Liver (tissue), 9 donors: ENCODE data around the gene RNF168. TPM values are rescaled to one million over a fixed set of nuclear protein-coding genes. Genes with fewer than 3 reads are reported as not detected.

Source experiments
- DNase-seq: peaks from one replicate; pipeline ENCODE4 v3.0.0-alpha.2; 2017; ENCODE audit warnings: low spot score
- H3K27ac ChIP-seq, 2 donors: one replicate each; pipeline ENCODE4 v1.7.0; 2013; ENCODE audit warnings: inconsistent platforms in 2 of 2, low read length in 2 of 2, control low read depth in 1 of 2, low read depth in 1 of 2, mild to moderate bottlenecking in 1 of 2
- H3K27me3 ChIP-seq, 4 donors: one replicate each; pipeline versions ENCODE4 v1.6.1 to v1.7.0; 2013; ENCODE audit warnings: low read length in 3 of 4, inconsistent platforms in 1 of 4, mild to moderate bottlenecking in 1 of 4, moderate library complexity in 1 of 4; ENCODE audit not compliant: control insufficient read depth in 4 of 4, insufficient read depth in 4 of 4
- H3K36me3 ChIP-seq, 4 donors: one replicate each; pipeline versions ENCODE4 v1.6.1 to v1.7.0; 2013; ENCODE audit warnings: low read length in 3 of 4, mild to moderate bottlenecking in 3 of 4, low read depth in 1 of 4, moderate library complexity in 1 of 4; ENCODE audit not compliant: control insufficient read depth in 4 of 4, insufficient read depth in 3 of 4
- H3K4me1 ChIP-seq, 4 donors: one replicate each; pipeline versions ENCODE4 v1.6.1 to v1.7.0; 2013; ENCODE audit warnings: low read length in 3 of 4, mild to moderate bottlenecking in 3 of 4, moderate library complexity in 1 of 4; ENCODE audit not compliant: control insufficient read depth in 4 of 4, insufficient read depth in 4 of 4
- H3K4me3 ChIP-seq, 3 donors: one replicate each; pipeline versions ENCODE4 v1.6.1 to v1.7.0; 2013; ENCODE audit warnings: low read length in 3 of 3, control low read depth in 1 of 3, low read depth in 1 of 3, mild to moderate bottlenecking in 1 of 3
- H3K9ac ChIP-seq, 2 donors: one replicate each; pipeline ENCODE4 v1.7.0; 2013; ENCODE audit warnings: low read length in 2 of 2, mild to moderate bottlenecking in 2 of 2, moderate library complexity in 2 of 2, control low read depth in 1 of 2, low read depth in 1 of 2
- H3K9me3 ChIP-seq, 4 donors: one replicate each; pipeline versions ENCODE4 v1.6.1 to v1.7.0; 2013; ENCODE audit warnings: low read length in 3 of 4; ENCODE audit not compliant: control insufficient read depth in 4 of 4
- EGR1 ChIP-seq, 2 donors: IDR thresholded peaks; 2 replicates each; pipeline ENCODE4 v1.6.1; 2016 to 2018; ENCODE audit warnings: antibody characterized with exemption in 2 of 2, low read depth in 2 of 2
- FOXA1 ChIP-seq: IDR thresholded peaks from 2 replicates; pipeline ENCODE4 v1.6.1; 2016; ENCODE audit warnings: antibody characterized with exemption
- FOXA2 ChIP-seq: IDR thresholded peaks from 2 replicates; pipeline ENCODE4 v1.6.1; 2016; ENCODE audit warnings: antibody characterized with exemption
- GABPA ChIP-seq, 2 donors: IDR thresholded peaks in 1 of 2; conservative IDR thresholded peaks in 1 of 2; 2 replicates each; pipeline ENCODE4 v1.6.1; 2016; ENCODE audit warnings: antibody characterized with exemption in 2 of 2, mild to moderate bottlenecking in 1 of 2, moderate library complexity in 1 of 2
- HNF4A ChIP-seq, 2 donors: conservative IDR thresholded peaks; 2 replicates each; pipeline ENCODE4 v1.6.1; 2016; ENCODE audit warnings: antibody characterized with exemption in 2 of 2, mild to moderate bottlenecking in 2 of 2
- HNF4G ChIP-seq: IDR thresholded peaks from 2 replicates; pipeline ENCODE4 v1.6.1; 2016; ENCODE audit warnings: antibody characterized with exemption
- JUND ChIP-seq, 2 donors: IDR thresholded peaks; 2 replicates each; pipeline ENCODE4 v1.6.1; 2016; ENCODE audit warnings: antibody characterized with exemption in 2 of 2
- NR2F2 ChIP-seq: IDR thresholded peaks from 2 replicates; pipeline ENCODE4 v1.6.1; 2016; ENCODE audit warnings: antibody characterized with exemption
- RAD21 ChIP-seq, 2 donors: IDR thresholded peaks; 2 replicates each; pipeline ENCODE4 v1.6.1; 2016; ENCODE audit warnings: antibody characterized with exemption in 2 of 2, mild to moderate bottlenecking in 2 of 2
- RXRA ChIP-seq, 2 donors: IDR thresholded peaks; 2 replicates each; pipeline ENCODE4 v1.6.1; 2017 to 2018; ENCODE audit warnings: antibody characterized with exemption in 2 of 2, mild to moderate bottlenecking in 1 of 2
- SP1 ChIP-seq: IDR thresholded peaks from 2 replicates; pipeline ENCODE4 v1.6.1; 2018; ENCODE audit warnings: antibody characterized with exemption, mild to moderate bottlenecking
- TAF1 ChIP-seq: conservative IDR thresholded peaks from 2 replicates; pipeline ENCODE4 v1.6.1; 2016; ENCODE audit warnings: antibody characterized with exemption, mild to moderate bottlenecking
- YY1 ChIP-seq: IDR thresholded peaks from 2 replicates; pipeline ENCODE4 v1.6.1; 2016; ENCODE audit warnings: antibody characterized with exemption, mild to moderate bottlenecking
- WGBS: extraction: QIAGEN DNeasy Blood & Tissue Kit; methylation state at CpG from one replicate; pipeline ENCODE4 v1.1.7; 2013; 5-methylcytosine and 5-hydroxymethylcytosine counted together
- polyA plus RNA-seq, 2 donors: library from polyadenylated mRNA; stranded (reverse) in 1 of 2; unstranded in 1 of 2; fragments of 200-250 nt in 1 of 2; fragments of >200 nt in 1 of 2; fragmentation: Nextera tagmentation in 1 of 2; extraction: Ambion mirVana in 1 of 2; gene quantifications; one replicate each; pipeline versions ENCODE4 v1.2.1 to v1.2.3, GENCODE V29; 2013 to 2015
- total RNA-seq, 2 donors: library from RNA; depleted of rRNA; stranded (reverse); fragments of >200 nt; gene quantifications; one replicate each; pipeline ENCODE4 v1.2.3, GENCODE V29; 2014
- TF ChIP-seq, protein P1 (sequence below): fragments of 150-350 bp; IDR thresholded peaks from 2 replicates; pipeline ENCODE4 v1.5.1; 2017; ENCODE audit warnings: improper control_type of control experiment, low read depth, low read length; ENCODE audit not compliant: missing input control
- TF ChIP-seq, protein P2 (sequence below): IDR thresholded peaks from 2 replicates; pipeline ENCODE4 v1.6.1; 2016; ENCODE audit warnings: antibody characterized with exemption
- TF ChIP-seq, protein P3 (sequence below): IDR thresholded peaks from 2 replicates; pipeline ENCODE4 v1.6.1; 2016; ENCODE audit warnings: antibody characterized with exemption
- TF ChIP-seq, protein P4 (sequence below): IDR thresholded peaks from 2 replicates; pipeline ENCODE4 v1.6.1; 2016; ENCODE audit warnings: antibody characterized with exemption
- TF ChIP-seq, protein P5 (sequence below): IDR thresholded peaks from 2 replicates; pipeline ENCODE4 v1.6.1; 2016; ENCODE audit warnings: antibody characterized with exemption, mild to moderate bottlenecking
- donor health status: healthy.
- donor health status: healthy.
- donor health status: healthy.
- donor health status: healthy.
- donor health status: healthy.

RNF168 gene
- total and polyA plus RNA-seq, 4 donors, result 3.4 to 10.0 (median 7.3) TPM

DNA sequence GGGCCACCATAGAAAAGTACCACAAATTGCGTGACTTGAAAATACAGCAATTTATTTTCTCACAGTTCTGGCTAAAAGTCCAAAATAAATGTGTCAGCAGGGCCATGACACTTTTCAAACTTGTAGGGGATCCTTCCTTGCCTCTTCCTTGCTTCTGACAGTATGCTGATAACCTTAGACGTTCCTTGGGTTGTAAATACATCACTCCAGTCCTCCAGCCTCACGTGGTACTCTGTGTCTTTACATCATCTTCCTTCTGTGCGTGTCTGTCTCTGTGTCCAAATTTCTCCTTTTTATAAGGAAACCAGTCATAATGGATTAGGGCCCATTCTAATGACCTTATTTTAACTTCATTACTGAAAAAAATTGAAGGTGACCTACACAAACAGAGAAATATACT is 7.4 kb downstream of the RNF168 start:
- Histone ChIP-seq H3K36me3 (no peaks in the 10 kb centered on the region), H3K4me3 (no peak overlapping the region), H3K9me3 (no peaks in the 10 kb centered on the region), H3K27ac (no peak overlapping the region), H3K27me3 (no peaks in the 10 kb centered on the region), H3K9ac (no peak overlapping the region), H3K4me1 (peaks cover 7 to 17% (median 11%) of the 10 kb centered on the region in 4 donors)
- TF ChIP-seq FOXA1 (no peak), NR2F2 (no peak), HNF4A (conservative IDR thresholded peaks at IDR 0.05) (no peak), RAD21 (IDR thresholded peaks at IDR 0.05) (no peak), SP1 (no peak), GABPA (IDR thresholded peaks at IDR 0.05 in 1 of 2, conservative IDR thresholded peaks at IDR 0.05 in 1 of 2) (no peak), HNF4G (no peak), TAF1 (no peak), JUND (IDR thresholded peaks at IDR 0.05) (no peak)
- TF ChIP-seq, protein P1, sequence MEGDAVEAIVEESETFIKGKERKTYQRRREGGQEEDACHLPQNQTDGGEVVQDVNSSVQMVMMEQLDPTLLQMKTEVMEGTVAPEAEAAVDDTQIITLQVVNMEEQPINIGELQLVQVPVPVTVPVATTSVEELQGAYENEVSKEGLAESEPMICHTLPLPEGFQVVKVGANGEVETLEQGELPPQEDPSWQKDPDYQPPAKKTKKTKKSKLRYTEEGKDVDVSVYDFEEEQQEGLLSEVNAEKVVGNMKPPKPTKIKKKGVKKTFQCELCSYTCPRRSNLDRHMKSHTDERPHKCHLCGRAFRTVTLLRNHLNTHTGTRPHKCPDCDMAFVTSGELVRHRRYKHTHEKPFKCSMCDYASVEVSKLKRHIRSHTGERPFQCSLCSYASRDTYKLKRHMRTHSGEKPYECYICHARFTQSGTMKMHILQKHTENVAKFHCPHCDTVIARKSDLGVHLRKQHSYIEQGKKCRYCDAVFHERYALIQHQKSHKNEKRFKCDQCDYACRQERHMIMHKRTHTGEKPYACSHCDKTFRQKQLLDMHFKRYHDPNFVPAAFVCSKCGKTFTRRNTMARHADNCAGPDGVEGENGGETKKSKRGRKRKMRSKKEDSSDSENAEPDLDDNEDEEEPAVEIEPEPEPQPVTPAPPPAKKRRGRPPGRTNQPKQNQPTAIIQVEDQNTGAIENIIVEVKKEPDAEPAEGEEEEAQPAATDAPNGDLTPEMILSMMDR, result no peak
- TF ChIP-seq, protein P2, sequence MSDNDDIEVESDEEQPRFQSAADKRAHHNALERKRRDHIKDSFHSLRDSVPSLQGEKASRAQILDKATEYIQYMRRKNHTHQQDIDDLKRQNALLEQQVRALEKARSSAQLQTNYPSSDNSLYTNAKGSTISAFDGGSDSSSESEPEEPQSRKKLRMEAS, result no peak
- no peak for DNase-seq
- 89% methylated on average over 4 of the region's 4 CpGs for WGBS

DNA sequence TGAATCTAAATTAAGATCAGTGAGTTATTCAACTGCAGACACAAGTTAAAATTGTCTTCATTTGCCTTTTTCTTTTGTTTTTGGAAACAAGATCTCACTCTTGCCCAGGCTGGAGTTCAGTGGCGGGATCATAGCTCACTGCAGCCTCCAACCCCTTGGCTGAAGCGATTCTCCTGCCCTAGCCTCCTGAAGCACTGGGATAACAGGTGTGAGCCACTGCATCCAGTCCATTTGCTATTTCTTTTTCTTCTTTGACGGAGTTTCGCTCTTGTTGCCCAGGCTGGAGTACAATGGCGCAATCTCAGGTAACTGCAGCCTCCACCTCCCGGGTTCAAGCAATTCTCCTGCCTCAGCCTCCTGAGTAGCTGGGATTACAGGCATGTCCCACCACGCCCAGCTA is 10.3 kb downstream of the RNF168 start:
- 96% methylated on average over 7 of the region's 7 CpGs for WGBS
- peaks cover 2 to 28% (median 14%) of the 10 kb centered on the region in 4 donors for H3K4me1 ChIP-seq
- H3K4me3 ChIP-seq, result no peak overlapping the region
- no peak overlapping the region for H3K9ac ChIP-seq
- no peaks in the 10 kb centered on the region for H3K9me3 ChIP-seq
- no peaks in the 10 kb centered on the region for H3K27me3 ChIP-seq
- no peak for TF ChIP-seq FOXA1
- TF ChIP-seq, protein P2, result no peak
- TF ChIP-seq YY1, result no peak
- TF ChIP-seq, protein P3, sequence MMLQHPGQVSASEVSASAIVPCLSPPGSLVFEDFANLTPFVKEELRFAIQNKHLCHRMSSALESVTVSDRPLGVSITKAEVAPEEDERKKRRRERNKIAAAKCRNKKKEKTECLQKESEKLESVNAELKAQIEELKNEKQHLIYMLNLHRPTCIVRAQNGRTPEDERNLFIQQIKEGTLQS, result no peak
- no peak for TF ChIP-seq RXRA (IDR thresholded peaks at IDR 0.05)
- no peak for TF ChIP-seq HNF4A (conservative IDR thresholded peaks at IDR 0.05)
- TF ChIP-seq, protein P4, sequence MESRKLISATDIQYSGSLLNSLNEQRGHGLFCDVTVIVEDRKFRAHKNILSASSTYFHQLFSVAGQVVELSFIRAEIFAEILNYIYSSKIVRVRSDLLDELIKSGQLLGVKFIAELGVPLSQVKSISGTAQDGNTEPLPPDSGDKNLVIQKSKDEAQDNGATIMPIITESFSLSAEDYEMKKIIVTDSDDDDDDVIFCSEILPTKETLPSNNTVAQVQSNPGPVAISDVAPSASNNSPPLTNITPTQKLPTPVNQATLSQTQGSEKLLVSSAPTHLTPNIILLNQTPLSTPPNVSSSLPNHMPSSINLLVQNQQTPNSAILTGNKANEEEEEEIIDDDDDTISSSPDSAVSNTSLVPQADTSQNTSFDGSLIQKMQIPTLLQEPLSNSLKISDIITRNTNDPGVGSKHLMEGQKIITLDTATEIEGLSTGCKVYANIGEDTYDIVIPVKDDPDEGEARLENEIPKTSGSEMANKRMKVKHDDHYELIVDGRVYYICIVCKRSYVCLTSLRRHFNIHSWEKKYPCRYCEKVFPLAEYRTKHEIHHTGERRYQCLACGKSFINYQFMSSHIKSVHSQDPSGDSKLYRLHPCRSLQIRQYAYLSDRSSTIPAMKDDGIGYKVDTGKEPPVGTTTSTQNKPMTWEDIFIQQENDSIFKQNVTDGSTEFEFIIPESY, result no peak
- no peak for TF ChIP-seq GABPA (IDR thresholded peaks at IDR 0.05 in 1 of 2, conservative IDR thresholded peaks at IDR 0.05 in 1 of 2)
- no peak for TF ChIP-seq RAD21 (IDR thresholded peaks at IDR 0.05)
- no peak for TF ChIP-seq SP1
- no peak for TF ChIP-seq HNF4G
- no peak for TF ChIP-seq TAF1
- no peak for TF ChIP-seq FOXA2
- TF ChIP-seq, protein P1, result no peak
- TF ChIP-seq NR2F2, result no peak
- TF ChIP-seq EGR1 (IDR thresholded peaks at IDR 0.05; ENCODE audit: low read depth in 2 of 2), result no peak
- TF ChIP-seq, protein P5, sequence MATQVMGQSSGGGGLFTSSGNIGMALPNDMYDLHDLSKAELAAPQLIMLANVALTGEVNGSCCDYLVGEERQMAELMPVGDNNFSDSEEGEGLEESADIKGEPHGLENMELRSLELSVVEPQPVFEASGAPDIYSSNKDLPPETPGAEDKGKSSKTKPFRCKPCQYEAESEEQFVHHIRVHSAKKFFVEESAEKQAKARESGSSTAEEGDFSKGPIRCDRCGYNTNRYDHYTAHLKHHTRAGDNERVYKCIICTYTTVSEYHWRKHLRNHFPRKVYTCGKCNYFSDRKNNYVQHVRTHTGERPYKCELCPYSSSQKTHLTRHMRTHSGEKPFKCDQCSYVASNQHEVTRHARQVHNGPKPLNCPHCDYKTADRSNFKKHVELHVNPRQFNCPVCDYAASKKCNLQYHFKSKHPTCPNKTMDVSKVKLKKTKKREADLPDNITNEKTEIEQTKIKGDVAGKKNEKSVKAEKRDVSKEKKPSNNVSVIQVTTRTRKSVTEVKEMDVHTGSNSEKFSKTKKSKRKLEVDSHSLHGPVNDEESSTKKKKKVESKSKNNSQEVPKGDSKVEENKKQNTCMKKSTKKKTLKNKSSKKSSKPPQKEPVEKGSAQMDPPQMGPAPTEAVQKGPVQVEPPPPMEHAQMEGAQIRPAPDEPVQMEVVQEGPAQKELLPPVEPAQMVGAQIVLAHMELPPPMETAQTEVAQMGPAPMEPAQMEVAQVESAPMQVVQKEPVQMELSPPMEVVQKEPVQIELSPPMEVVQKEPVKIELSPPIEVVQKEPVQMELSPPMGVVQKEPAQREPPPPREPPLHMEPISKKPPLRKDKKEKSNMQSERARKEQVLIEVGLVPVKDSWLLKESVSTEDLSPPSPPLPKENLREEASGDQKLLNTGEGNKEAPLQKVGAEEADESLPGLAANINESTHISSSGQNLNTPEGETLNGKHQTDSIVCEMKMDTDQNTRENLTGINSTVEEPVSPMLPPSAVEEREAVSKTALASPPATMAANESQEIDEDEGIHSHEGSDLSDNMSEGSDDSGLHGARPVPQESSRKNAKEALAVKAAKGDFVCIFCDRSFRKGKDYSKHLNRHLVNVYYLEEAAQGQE, result no peak
- H3K36me3 ChIP-seq, result no peaks in the 10 kb centered on the region
- DNase-seq, result no peak
- H3K27ac ChIP-seq, result no peak overlapping the region
